ENCODE measurements around the gene GNAI3. TPM values are rescaled to one million over a fixed set of nuclear protein-coding genes. Genes with fewer than 3 reads are reported as not detected.

GNAI3 gene
- 7.4 and 7.6 TPM in 2 replicates for total RNA-seq

GRCh38 chr1:109548321-109549267 lies at the start of gene GNAI3:
Gene GNAI3 (plus strand): TSS chr1:109548615. CDS start chr1:109548721, 106 bp downstream.

GRCh38 chr1:109509176-109510134 lies 39.0 kb upstream of the GNAI3 start, which contains the start of gene AMIGO1:
Gene AMIGO1 (minus strand): TSS chr1:109509727. CDS start chr1:109508912, 815 bp downstream.

GRCh38 chr1:109539676-109540075 lies 8.7 kb upstream of the GNAI3 start, which contains the start of gene GPR61:
Gene GPR61 (plus strand): TSS chr1:109539872. CDS start chr1:109543023, 3,151 bp downstream.

GRCh38 chr1:109619576-109620400 lies 71.4 kb downstream of the GNAI3 start, which contains the start of the genes AMPD2 and GNAT2:
Gene AMPD2 (plus strand): TSS chr1:109619837. CDS start chr1:109621176, 1,339 bp downstream.
Gene GNAT2 (minus strand): TSS chr1:109619616. CDS start chr1:109612870, 6,746 bp downstream.

GRCh38 chr1:109655615-109656519 lies 107.5 kb downstream of the GNAI3 start, which contains the start of gene GSTM4:
Gene GSTM4 (plus strand): TSS chr1:109656099. CDS start chr1:109656390, 291 bp downstream.

GRCh38 chr1:109667452-109668122 lies 119.2 kb downstream of the GNAI3 start, which contains the start of gene GSTM2:
Gene GSTM2 (plus strand): TSS chr1:109668057. CDS start chr1:109668116, 59 bp downstream.

Other genes starting within 250 kb of the GNAI3 start
- gene MYBPHL, start 241.6 kb upstream of the GNAI3 start, total RNA-seq: not detected in 2 replicates
- 3.5 and 4.6 TPM in 2 replicates for gene SORT1, start 150.7 kb upstream of the GNAI3 start, total RNA-seq
- 27.3 and 27.6 TPM in 2 replicates for gene PSMA5, start 122.2 kb upstream of the GNAI3 start, total RNA-seq
- 0.29 and 1.00 TPM in 2 replicates for gene SYPL2, start 82.1 kb upstream of the GNAI3 start, total RNA-seq
- 2.2 and 3.7 TPM in 2 replicates for gene ATXN7L2, start 64.7 kb upstream of the GNAI3 start, total RNA-seq
- gene CYB561D1, start 54.5 kb upstream of the GNAI3 start, total RNA-seq: 3.8 and 5.2 TPM in 2 replicates
- 1.2 and 1.4 TPM in 2 replicates for gene AMIGO1, start 38.9 kb upstream of the GNAI3 start, total RNA-seq
- gene GPR61, start 8.7 kb upstream of the GNAI3 start, total RNA-seq: not detected in 2 replicates
- 0.68 TPM in 1 of 2 replicates, not detected in the other for gene GNAT2, start 71.0 kb downstream of the GNAI3 start, total RNA-seq
- gene AMPD2, start 71.2 kb downstream of the GNAI3 start, total RNA-seq: 48.8 and 73.6 TPM in 2 replicates
- 19.7 and 39.6 TPM in 2 replicates for gene GSTM4, start 107.5 kb downstream of the GNAI3 start, total RNA-seq
- 20.9 and 21.6 TPM in 2 replicates for gene GSTM2, start 119.4 kb downstream of the GNAI3 start, total RNA-seq
- gene GSTM1, start 139.2 kb downstream of the GNAI3 start, total RNA-seq: not detected in 2 replicates
- 4.4 and 7.1 TPM in 2 replicates for gene GSTM5, start 163.6 kb downstream of the GNAI3 start, total RNA-seq
- gene GSTM3, start 192.4 kb downstream of the GNAI3 start, total RNA-seq: 135 and 155 TPM in 2 replicates
- gene EPS8L3, start 215.3 kb downstream of the GNAI3 start, total RNA-seq: not detected in 2 replicates

Data from cardiac ventricle fibroblast (primary cell).